ENCODE measurements around the gene ATG7. TPM values are rescaled to one million over a fixed set of nuclear protein-coding genes. Genes with fewer than 3 reads are reported as not detected.
"Not testable (repeated sequence)": the region's sequence is repeated elsewhere in the genome, so short reads cannot be mapped to it uniquely, and the experiment has no call there.

ATG7 gene
- total RNA-seq, 2 experiments from 2014 or later, result 25.9 to 27.0 TPM

DNA sequence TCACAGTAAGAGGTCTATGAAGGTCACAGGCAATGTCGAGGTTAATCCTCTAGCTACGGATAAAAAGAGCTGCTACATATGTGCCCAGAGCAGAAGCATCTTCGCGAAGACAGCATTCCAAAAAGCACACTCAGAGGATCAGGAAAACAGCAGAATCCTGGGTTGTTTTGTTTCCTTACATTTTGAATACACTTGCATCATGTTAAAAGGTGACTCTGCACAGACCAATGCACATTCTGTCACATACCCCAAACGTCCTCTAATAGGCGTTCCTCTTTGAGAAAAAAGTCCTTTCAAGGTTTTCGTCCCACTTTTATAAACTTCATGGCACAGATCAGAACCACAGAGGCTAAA, 318.8 kb downstream of the ATG7 start:
- CTCF ChIA-PET, result interaction anchor here (0.6 to 1.0 kb wide), 3 partner anchors 11 to 367 kb away, joined by 3 to 4 read pairs (median 3); no protein-coding TSS in a partner anchor
- Mint-ChIP-seq H3K36me3 (ENCODE audit: low read depth) (peaks cover 7% of the 10 kb centered on the region), H3K4me1 (ENCODE audit: low read depth) (peaks cover 48% of the 10 kb centered on the region), H3K4me3 (no peak overlapping the region), H3K9me3 (no peaks in the 10 kb centered on the region), H3K27me3 (ENCODE audit: low read depth) (no peaks in the 10 kb centered on the region), H3K27ac (no peak overlapping the region)
- no peak for DNase-seq
- intact Hi-C loops (cut with micrococcal nuclease), result no loop called here

DNA sequence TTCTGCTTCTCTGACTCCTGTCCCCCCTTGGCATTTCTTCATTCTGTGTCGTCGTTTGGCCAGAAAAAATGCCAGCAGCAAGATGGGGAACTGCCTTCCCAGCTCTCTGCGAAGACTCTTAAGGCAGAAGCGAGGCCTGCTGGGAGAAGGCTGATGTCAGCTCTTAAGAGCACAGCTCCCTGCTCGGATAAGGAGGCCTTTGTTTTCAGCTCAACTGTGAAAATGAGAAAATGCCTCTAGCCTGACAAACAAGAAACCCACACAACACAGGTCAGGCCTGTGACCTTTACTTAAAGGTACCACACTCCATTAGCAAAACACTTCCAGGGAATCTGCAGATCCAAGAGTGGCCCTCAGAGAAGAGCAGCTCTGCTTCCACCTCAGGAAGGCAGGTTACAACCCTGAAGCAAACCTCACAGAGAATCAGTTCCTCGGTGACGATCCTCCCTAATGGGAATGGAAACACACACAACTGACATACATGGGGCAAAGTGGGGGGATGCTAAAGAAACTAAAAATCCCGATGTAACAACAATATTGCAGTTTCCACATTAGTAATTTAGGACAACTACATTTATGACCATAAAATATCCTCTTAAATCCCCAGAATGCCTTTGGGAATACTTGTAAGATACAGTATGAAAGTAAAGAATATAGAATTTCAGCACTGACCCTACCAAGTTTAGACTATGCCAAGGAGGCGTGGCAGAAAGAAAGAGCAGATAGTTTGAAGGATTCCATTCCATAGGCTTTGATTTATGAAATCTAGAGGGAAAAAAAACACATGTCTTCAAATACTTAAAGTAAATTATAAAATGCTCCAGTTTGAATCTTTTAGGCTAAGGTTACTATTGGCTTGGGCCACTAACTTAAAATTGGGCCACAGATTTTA, 319.4 kb downstream of the ATG7 start:
- intact Hi-C loops (cut with micrococcal nuclease), result no loop called here
- H3K4me3 Mint-ChIP-seq, result no peak overlapping the region
- peaks cover 11% of the 10 kb centered on the region for H3K36me3 Mint-ChIP-seq (ENCODE audit: low read depth)
- CTCF ChIA-PET, result interaction anchor here (0.6 kb wide), 1 partner anchor 368 kb away, joined by 4 read pairs; no protein-coding TSS in a partner anchor
- H3K9me3 Mint-ChIP-seq, result no peaks in the 10 kb centered on the region
- H3K4me1 Mint-ChIP-seq (ENCODE audit: low read depth), result peaks cover 41% of the 10 kb centered on the region
- H3K27ac Mint-ChIP-seq, result no peak overlapping the region
- no peaks in the 10 kb centered on the region for H3K27me3 Mint-ChIP-seq (ENCODE audit: low read depth)
- DNase-seq, result no peak

DNA sequence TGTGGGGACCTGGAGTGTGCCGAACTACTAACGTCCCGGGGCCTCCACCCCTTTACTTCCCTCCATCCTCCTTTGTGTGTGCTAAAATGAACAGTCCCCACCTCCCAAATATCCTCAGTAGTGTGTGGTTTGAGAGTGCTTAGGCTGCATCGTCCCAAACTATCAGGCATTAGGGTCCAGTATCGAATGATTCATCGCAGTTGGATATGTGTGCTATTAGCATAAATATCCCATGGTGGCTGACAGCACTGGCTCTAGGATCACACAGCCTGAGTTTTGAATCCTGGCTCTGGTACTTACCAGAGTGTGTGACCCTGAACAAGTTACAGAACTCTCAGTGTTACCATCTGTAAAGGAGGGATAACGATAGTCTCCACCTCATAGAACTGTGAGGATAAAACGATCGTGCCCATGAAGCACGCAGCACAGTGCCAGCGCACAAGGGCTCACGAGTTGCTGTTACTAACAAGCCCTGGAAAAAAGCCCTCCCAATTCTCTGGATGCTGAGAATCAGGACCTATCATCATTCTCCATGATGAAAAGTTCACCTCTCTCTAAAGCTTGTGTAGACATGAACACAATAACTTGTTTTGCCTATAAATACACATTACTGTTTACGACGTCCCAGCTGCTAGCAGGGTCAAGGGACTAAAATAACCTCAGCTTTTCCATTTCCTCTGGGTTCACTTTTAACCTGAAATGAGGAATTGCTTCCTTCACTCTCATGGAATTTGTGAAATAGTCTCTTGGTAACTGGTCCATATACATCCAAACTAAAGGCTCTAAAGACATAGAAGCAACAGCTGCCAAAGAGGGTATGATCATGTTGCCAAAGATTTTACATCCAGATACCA, 320.5 kb downstream of the ATG7 start:
- Mint-ChIP-seq H3K4me1 (ENCODE audit: low read depth) (peaks cover 38% of the 10 kb centered on the region), H3K36me3 (ENCODE audit: low read depth) (peaks cover 19% of the 10 kb centered on the region), H3K27me3 (ENCODE audit: low read depth) (no peaks in the 10 kb centered on the region), H3K27ac (no peak overlapping the region), H3K4me3 (no peak overlapping the region), H3K9me3 (peaks cover 3% of the 10 kb centered on the region)
- no peak for DNase-seq
- CTCF ChIA-PET, result no interaction called here
- intact Hi-C loops (cut with micrococcal nuclease), result no loop called here

DNA sequence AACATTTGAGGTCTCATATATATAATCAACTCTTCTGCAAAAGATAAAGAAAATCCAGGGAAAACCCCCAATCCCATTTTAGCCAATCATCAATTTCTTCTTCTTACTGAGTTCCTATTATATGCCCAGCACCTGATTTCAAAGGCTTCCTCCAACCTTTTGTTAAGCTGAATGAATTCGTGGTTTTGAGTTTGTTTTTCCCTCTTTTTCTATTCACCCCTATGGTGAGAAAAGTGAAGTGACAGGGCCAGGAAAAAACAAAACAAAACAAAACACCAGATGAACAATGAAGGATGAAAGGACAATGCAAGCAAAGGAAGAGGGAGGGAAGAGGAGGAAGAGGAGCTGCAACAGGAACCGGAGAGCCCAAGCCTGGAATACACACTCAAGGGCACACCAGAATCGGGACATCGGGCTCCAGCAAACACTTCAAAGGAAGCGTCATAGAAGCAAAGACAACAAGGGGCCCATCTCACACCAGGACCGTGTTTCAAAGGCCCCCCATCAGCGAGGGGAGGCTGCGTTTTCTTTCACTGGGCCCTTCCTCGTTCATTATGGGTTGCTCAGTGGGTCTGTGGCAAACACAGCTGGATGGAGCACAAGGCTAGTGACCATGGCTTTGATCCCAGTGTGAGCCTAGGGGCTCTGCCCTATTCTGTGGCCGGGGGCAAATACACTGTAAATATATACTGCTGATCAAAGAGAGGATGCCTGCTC, 321.3 kb downstream of the ATG7 start:
- CTCF ChIA-PET, result no interaction called here
- Mint-ChIP-seq H3K4me1 (ENCODE audit: low read depth) (peaks cover 30% of the 10 kb centered on the region), H3K27ac (no peak overlapping the region), H3K36me3 (ENCODE audit: low read depth) (peaks cover 25% of the 10 kb centered on the region), H3K9me3 (peaks cover 3% of the 10 kb centered on the region), H3K4me3 (no peak overlapping the region), H3K27me3 (ENCODE audit: low read depth) (no peaks in the 10 kb centered on the region)
- intact Hi-C loops (cut with micrococcal nuclease), result no loop called here
- no peak for DNase-seq

GRCh38 chr3:11595024-11595423, 322.8 kb downstream of the ATG7 start:
- intact Hi-C loops (cut with micrococcal nuclease); CTCF ChIA-PET; H3K9me3 Mint-ChIP-seq; H3K27ac Mint-ChIP-seq; H3K27me3 Mint-ChIP-seq (ENCODE audit: low read depth); DNase-seq; H3K4me3 Mint-ChIP-seq: not testable (repeated sequence)
- H3K36me3 Mint-ChIP-seq (ENCODE audit: low read depth), result peaks cover 27% of the 10 kb centered on the region
- H3K4me1 Mint-ChIP-seq (ENCODE audit: low read depth), result peaks cover 21% of the 10 kb centered on the region

DNA sequence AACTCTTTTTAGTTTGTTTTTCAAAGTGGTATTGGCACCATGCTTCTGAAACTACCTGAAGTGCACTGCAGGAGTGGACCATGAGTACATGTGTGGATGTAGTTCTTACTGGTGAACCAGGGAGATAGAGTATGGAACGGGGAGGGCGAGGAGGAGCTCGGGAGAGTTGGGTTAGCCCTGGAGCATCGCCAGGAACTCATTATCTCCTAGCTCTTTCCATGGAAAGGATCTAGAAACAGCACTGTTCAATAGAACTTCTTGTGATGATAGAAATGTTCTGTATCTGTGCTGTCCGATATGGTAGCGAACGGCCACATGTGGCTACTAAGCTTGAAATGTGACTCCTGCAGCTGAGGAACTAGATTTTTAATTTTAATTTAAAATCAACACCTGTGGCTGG, 324.2 kb downstream of the ATG7 start:
- no peak overlapping the region for H3K4me3 Mint-ChIP-seq

GRCh38 chr3:11600501-11601282, 328.5 kb downstream of the ATG7 start:
- H3K9me3 Mint-ChIP-seq, result peaks cover 3% of the 10 kb centered on the region
- peaks cover 35% of the 10 kb centered on the region for H3K36me3 Mint-ChIP-seq (ENCODE audit: low read depth)
- no peak overlapping the region for H3K4me3 Mint-ChIP-seq
- no peak overlapping the region for H3K27ac Mint-ChIP-seq
- peaks cover 11% of the 10 kb centered on the region for H3K4me1 Mint-ChIP-seq (ENCODE audit: low read depth)
- H3K27me3 Mint-ChIP-seq (ENCODE audit: low read depth), result no peaks in the 10 kb centered on the region
- DNase-seq, result no peak
- CTCF ChIA-PET, result interaction anchor here (0.6 kb wide), 1 partner anchor 1082 kb away, joined by 4 read pairs; no protein-coding TSS in a partner anchor
- intact Hi-C loops (cut with micrococcal nuclease), result no loop called here

More for the DNA sequence above, 324.2 kb downstream of the ATG7 start:
- Mint-ChIP-seq H3K27ac (no peak overlapping the region), H3K36me3 (ENCODE audit: low read depth) (peaks cover 36% of the 10 kb centered on the region), H3K27me3 (ENCODE audit: low read depth) (no peaks in the 10 kb centered on the region), H3K4me1 (ENCODE audit: low read depth) (peaks cover 16% of the 10 kb centered on the region), H3K9me3 (peaks cover 3% of the 10 kb centered on the region)
- intact Hi-C loops (cut with micrococcal nuclease), result no loop called here
- no peak for DNase-seq
- CTCF ChIA-PET, result no interaction called here

DNA sequence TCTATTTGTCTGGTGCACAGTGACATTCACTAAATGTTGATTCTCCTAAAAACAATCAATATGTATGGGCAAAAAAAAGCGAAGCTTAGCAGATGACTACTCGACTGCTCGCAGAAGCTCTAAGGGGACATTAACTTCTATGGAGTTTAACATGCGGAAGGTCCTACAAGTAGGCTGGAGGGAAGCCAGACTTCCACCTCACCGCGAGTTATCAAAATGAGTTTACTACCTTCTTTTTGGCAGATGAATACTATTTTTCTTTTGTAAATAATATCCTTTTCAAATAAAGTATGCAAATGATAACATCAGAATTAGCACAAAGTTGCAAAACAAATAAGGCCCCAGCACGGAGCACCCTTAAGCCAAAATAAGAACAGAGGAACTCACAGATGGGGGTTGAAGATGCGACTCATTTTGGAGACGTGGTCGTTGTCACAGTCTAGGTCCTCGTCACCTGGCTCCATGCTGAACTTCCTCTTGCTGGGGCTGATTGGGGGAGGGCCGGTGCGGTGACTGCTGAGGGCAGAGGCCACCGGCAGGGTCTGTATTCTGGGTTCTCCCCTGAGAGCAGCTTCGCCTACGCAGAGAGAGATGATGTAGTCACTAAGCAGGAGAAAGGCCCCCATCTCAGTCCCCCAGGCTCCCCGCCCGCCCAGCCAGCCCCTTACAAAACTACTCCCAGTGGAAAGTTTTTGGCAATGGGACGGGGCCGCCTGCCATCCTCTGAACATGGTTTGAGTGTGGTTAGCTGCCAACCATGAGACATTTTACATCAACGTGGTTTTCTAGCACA, 329.4 kb downstream of the ATG7 start:
- H3K27me3 Mint-ChIP-seq (ENCODE audit: low read depth), result no peaks in the 10 kb centered on the region
- H3K27ac Mint-ChIP-seq, result no peak overlapping the region
- CTCF ChIA-PET, result interaction anchor here (0.6 to 0.9 kb wide), 2 partner anchors 11 to 1081 kb away, joined by 3 to 4 read pairs; no protein-coding TSS in a partner anchor
- no peak overlapping the region for H3K4me3 Mint-ChIP-seq
- H3K9me3 Mint-ChIP-seq, result peaks cover 3% of the 10 kb centered on the region
- peaks cover 19% of the 10 kb centered on the region for H3K4me1 Mint-ChIP-seq (ENCODE audit: low read depth)
- peaks cover 30% of the 10 kb centered on the region for H3K36me3 Mint-ChIP-seq (ENCODE audit: low read depth)
- peak; percentile 19 for DNase-seq
- intact Hi-C loops (cut with micrococcal nuclease), result no loop called here

DNA sequence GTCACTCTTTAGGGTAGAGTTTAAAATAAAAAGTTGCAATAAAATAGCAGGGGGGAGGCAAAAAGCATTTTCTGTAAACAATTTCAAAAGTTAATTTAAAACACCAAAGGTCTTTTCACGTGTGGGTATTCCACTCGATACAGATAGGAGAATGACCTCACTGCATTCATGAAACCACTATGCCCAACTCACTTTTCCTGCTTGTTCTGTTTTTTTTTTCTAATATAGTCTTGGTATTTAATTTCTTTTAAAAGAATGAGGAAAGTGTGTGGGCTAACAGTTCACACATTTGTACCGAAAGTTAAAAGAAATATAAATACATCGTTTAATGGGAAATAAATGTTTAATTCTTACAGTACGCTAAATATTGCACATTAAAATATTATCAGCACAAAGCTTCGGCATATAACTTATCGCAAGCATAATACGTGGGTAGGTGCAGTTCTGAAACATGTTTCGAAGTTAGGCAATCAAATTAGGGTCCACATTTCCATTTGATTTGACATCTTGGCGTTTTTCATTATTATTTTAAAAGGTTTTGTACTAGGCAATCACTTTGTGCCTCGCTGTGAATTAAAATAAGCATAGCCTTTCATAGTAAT, 330.1 kb downstream of the ATG7 start:
- Mint-ChIP-seq H3K27me3 (ENCODE audit: low read depth) (no peaks in the 10 kb centered on the region), H3K36me3 (ENCODE audit: low read depth) (peaks cover 25% of the 10 kb centered on the region), H3K27ac (no peak overlapping the region), H3K4me3 (no peak overlapping the region), H3K4me1 (ENCODE audit: low read depth) (peaks cover 26% of the 10 kb centered on the region), H3K9me3 (no peaks in the 10 kb centered on the region)
- DNase-seq, result no peak
- intact Hi-C loops (cut with micrococcal nuclease), result no loop called here
- CTCF ChIA-PET, result interaction anchor here (0.7 to 0.9 kb wide), 2 partner anchors 12 to 725 kb away, joined by 3 read pairs; no protein-coding TSS in a partner anchor

- no peak overlapping the region for H3K27ac Mint-ChIP-seq
- H3K27me3 Mint-ChIP-seq (ENCODE audit: low read depth), result no peaks in the 10 kb centered on the region
- no peak overlapping the region for H3K4me3 Mint-ChIP-seq
- H3K4me1 Mint-ChIP-seq (ENCODE audit: low read depth), result peaks cover 31% of the 10 kb centered on the region
- no peaks in the 10 kb centered on the region for H3K9me3 Mint-ChIP-seq
- DNase-seq, result no peak
- intact Hi-C loops (cut with micrococcal nuclease), result no loop called here
- CTCF ChIA-PET, result interaction anchor here (0.7 kb wide), 1 partner anchor 724 kb away, joined by 3 read pairs; no protein-coding TSS in a partner anchor
- peaks cover 19% of the 10 kb centered on the region for H3K36me3 Mint-ChIP-seq (ENCODE audit: low read depth)
Measured at GRCh38 chr3:11602886-11603527, 330.8 kb downstream of the ATG7 start.

All from activated naive CD4-positive, alpha-beta T cell treated with anti-CD3 and anti-CD28 coated beads for 36 hours (primary cell).